GM04503 (cell line): ENCODE data around the gene S100A11.

Experiments
- DNase-seq: peaks from one replicate; pipeline ENCODE4 v3.0.0-alpha.2; 2012; ENCODE audit warnings: low read depth

Gene S100A11

GRCh38 chr1:152039461-152039860 lies 2.7 kb upstream of the S100A11 start:
- DNase-seq: no peak

DNA sequence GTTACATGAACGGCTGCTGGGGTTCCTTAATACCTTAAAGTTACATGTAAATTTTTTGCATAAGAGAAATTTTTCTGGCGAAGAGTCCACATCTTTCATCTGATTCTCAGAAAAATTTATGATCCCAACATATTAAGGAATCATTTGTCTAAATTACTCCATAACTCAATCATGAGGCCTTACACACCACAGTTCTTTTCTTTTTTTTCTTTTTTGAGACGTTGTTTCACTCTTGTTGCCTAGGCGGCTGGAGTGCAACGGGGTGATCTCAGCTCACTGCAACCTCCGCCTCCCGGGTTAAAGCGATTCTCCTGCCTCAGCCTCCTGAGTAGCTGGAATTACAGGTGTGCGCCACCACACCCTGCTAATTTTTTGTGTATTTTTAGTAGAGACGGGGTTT lies 2.1 kb upstream of the S100A11 start:
- no peak for DNase-seq

GRCh38 chr1:152035539-152036266 lies 1.1 kb downstream of the S100A11 start:
- DNase-seq: no peak

GRCh38 chr1:152034654-152035538 lies 1.9 kb downstream of the S100A11 start:
- DNase-seq: no peak

GRCh38 chr1:152034324-152034653 lies 2.5 kb downstream of the S100A11 start:
- DNase-seq: no peak

DNA sequence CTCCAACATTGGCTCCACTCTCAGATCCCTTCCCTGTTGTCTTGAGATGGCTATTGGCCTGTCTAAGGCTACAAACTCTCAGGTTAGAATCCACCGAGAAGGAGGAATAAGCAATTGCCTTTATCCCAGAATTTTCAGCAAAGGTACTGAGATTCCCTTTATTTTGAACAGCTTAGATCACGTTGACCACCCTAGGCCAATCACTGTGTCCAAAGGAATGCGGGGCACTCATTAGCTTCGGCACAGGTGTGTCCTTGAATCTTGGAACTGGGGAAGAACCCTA lies 6.9 kb downstream of the S100A11 start:
- no peak for DNase-seq

DNA sequence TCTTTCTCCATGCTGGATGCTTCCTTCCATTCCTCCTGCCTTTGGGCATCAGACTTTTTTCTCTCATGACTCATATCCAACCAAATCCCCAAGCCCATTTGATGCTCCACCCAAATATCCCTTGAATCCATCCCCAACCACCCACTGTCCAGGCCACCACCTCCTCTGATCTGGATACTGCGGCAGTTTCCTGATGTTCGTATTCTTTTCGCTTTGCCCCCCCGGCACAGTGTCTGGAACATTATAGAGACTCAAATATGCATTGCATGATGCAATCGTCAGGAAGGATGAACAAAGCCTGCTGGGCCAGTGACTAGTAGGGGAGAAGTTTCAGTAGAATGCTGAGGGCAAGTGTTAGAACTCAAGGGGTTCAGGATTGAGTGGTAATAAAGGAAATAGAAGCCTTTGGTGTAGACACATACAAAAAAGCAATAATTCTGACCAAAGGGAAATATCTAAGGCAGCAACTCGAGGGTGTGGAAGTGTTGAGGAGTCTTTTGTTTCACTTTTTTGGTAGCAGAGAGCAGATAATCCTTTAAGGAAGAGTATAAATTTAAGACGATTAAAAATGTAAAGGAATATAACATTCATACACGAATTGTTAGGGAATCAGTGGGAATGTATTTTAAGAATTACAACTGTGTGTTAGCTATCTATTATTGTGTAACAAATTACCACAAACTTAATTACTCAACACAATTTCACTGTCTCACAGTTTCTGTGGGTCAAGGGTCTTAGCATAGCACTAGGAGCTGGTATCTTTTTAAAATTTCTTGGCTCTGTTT lies 7.5 kb downstream of the S100A11 start:
- no peak for DNase-seq

- no peak for DNase-seq
These were observed 9.9 kb downstream of the S100A11 start for GRCh38 chr1:152026895-152027294.

- DNase-seq: no peak
These were observed 12.6 kb downstream of the S100A11 start for GRCh38 chr1:152024223-152024622.

DNA sequence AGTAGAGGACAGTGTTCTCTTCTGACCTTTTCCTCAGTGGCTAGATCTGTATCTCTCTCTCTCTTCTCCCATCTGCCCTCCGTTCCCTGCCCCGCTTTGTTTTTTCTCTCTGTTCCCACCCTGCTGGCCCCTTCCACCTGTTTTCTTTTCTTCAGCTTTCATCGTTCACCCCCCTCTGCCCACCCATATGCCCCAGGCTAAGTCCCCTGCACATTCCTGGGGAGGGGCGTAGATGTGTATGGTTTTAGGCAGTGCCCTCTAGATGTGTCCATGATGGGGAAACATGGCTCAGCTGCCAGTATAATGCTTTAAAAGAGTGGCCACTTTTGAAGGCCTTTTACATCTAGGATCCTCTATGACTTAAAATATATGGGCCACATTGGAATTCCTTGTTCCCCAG lies 13.6 kb downstream of the S100A11 start:
- no peak for DNase-seq

DNA sequence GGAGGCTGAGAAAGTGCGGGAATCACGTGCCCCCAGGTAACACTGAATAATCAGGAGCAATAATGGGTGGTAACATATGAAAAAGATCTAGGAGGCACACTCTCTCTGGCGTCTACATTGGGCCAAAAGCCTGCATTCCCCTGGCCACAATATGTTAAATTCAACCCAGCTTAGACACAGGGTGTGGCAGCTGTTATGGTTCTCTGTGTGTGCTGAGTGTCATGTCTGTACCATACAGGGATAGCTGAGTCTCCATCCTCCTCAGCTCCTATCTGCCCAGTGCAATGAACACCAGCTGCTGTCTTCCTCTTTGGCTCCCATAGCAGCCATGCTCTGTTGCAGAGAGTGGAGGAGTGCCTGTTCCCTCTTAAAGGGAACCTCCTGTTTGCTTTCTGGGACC lies 14.3 kb downstream of the S100A11 start:
- no peak for DNase-seq

DNA sequence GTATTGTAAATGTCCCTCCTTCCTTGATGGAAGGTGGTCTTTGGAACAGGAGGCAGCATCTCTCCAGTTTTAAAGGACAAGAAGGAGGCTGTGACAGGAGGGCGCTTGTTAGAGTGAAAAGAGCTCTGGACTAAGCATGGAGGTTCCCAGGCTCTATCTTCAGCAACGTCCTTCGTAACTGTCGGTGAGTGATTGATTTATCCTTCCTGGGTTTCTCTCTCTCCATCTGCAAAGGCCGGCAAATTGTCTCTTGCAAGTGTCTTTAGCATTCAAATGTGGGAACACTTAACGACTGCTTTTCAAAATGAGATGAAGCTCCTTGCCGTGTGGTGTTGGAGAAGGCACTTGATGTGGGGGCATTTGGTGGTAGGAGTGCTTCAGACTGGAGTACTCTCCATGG lies 15.2 kb downstream of the S100A11 start:
- no peak for DNase-seq

DNA sequence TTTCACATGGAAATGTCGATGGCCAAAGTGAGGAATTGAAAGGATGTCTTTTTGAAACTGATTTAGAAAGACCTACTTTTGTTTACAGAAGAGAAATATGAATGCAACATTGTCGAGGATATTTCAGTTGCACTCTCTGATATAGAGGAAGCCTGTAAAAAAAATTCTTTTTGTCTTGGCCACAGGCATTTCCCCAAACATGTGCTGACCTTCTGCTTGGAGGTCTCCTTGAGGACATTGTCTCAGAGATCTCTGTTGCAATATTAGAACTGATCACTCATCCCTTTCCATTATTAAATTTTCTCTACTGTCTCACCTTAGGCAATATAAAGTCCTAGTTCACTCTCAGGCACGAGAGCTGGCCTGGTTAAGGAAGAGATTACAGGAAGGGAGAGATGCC lies 16.0 kb downstream of the S100A11 start:
- DNase-seq: no peak

- no peak for DNase-seq
These were observed 18.3 kb downstream of the S100A11 start for GRCh38 chr1:152018537-152018936.

- no peak for DNase-seq
These were observed 21.0 kb downstream of the S100A11 start for GRCh38 chr1:152015766-152016165.

GRCh38 chr1:152014943-152015342 lies 21.9 kb downstream of the S100A11 start:
- no peak for DNase-seq

- DNase-seq: no peak
These were observed 23.1 kb downstream of the S100A11 start for GRCh38 chr1:152013664-152014237.

- no peak for DNase-seq
These were observed 27.1 kb downstream of the S100A11 start for GRCh38 chr1:152009691-152010090.

DNA sequence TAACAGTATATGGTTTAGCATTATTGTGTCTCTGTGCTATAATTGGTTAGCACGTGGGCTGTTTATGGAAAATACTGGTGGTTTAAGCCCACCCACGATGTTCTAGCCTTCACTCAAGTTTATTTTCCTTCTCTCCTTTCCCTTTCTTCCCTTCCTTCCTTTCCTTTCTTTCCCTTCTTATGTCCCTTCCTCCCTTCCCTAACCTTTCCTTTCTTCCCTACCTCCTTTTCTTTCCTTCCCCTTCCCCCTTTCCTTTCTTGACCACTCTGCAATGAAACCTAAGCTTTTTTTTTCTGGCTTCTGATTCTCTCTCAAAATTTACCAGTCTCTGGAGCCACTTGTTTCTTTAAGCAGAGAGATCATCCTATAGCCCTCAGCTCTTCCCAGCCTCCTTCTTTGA lies 29.8 kb downstream of the S100A11 start:
- no peak for DNase-seq

DNA sequence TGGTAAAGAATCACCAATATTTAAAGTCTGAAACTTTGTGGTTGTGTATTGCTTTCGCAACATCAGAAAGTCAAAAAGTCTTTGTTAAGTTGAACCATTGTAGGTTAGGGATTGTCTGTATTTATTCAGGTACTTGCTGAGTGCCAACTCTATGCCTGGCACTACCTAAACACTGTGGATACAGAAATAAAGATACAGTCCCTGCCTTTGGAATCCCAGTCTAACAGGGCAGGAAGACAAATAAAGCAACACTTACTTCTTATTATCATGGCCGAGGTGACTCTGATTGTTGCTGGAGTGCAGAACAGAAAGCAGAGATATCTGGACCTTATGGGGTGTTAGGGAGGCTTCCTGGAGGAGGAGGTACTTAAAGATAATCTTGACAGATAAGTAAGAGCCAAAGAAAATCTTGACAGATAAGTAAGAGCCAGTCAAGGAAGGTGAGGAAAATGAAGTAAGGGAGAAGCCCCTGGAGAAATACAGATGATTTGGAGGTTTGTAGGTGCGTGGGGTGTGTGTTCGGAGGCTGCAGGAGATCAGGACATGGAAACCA lies 31.4 kb downstream of the S100A11 start:
- no peak for DNase-seq

DNA sequence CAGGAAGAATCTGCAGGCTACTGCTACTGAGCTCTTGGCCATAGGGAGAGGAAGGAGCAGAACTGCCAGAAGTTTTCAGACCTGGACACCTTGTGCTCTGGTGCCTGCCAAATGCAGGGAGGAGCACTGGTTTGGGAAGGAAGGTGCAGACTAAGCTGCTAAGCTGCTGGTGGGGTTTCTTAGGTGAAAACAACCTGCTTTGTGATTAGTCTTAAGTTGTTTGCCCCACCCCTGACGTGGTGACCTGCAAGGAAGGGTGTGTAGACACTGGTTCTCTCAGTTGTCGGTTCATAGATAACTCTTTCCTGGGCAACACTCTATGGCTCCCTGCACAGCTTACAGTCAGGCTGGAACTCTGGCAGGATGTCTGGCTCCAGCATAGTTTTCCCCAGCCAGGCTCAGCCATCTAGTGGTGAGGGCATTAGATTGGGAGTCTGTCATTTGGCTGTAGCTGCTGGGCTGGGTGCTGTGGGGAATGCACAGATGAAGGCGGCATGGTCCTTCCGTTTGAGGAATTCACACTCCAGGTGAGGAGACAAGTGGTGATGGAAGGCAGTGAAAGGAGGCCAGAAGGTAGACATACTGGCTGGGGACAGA lies 32.9 kb downstream of the S100A11 start:
- DNase-seq: no peak

DNA sequence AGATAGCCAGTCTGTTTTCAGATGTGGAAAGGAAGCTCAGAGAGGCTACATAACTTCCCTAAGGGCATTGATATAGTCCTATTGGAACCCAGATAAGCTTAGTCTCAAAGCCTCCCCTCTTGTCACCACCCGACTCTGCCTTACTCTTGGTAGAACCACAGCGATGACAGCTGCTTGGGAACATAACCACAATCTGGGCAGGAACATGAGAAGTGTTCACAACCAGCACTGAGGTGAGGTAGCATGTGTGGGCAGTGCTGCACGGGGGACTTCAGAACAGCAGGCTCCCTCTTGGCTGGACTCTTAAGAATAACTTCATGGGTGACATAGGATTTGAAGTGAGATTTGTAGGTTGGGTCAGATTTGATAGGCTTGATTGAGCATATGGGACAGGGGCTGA lies 33.8 kb downstream of the S100A11 start:
- no peak for DNase-seq
